Esophagus muscularis mucosa (tissue), 4 donors: ENCODE measurements around the gene PPM1M. TPM values are rescaled to one million over a fixed set of nuclear protein-coding genes. Genes with fewer than 3 reads are reported as not detected.

Experiments
- DNase-seq: peaks from one replicate; pipeline ENCODE4 v3.0.0-alpha.2; 2017; ENCODE audit errors: extremely low spot score
- H3K27ac ChIP-seq, 4 donors: fragments of 200-600 bp; sonication (generic); replicated peaks in 1 of 4; 1 replicate in 3 of 4; 2 replicates in 1 of 4; pipeline ENCODE4 v1.5.1; 2016 to 2019; ENCODE audit warnings: mild to moderate bottlenecking in 1 of 4
- H3K27me3 ChIP-seq, 4 donors: fragments of 200-600 bp; sonication (generic); one replicate each; pipeline versions ENCODE4 v1.5.1 to v1.6.0; 2016 to 2019
- H3K36me3 ChIP-seq, 4 donors: fragments of 200-600 bp; sonication (generic); one replicate each; pipeline ENCODE4 v1.5.1; 2016 to 2019
- H3K4me1 ChIP-seq, 4 donors: fragments of 200-600 bp; sonication (generic); one replicate each; pipeline ENCODE4 v1.5.1; 2016 to 2019
- H3K4me3 ChIP-seq, 4 donors: fragments of 200-600 bp; sonication (generic); 1 replicate in 2 of 4; 2 replicates in 2 of 4; pipeline ENCODE4 v1.5.1; 2016 to 2019; ENCODE audit warnings: mild to moderate bottlenecking in 4 of 4, moderate library complexity in 1 of 4
- H3K9me3 ChIP-seq, 4 donors: fragments of 200-600 bp; sonication (generic); 1 replicate in 3 of 4; 2 replicates in 1 of 4; pipeline ENCODE4 v1.5.1; 2016 to 2019
- EP300 ChIP-seq: sonication (generic); formaldehyde crosslinking; IDR thresholded peaks from one replicate; pipeline ENCODE4 v1.6.1; 2017; ENCODE audit warnings: antibody characterized with exemption
- POLR2A ChIP-seq: fragments of 450-650 bp; IDR thresholded peaks from one replicate; pipeline ENCODE4 v1.6.1; 2017; ENCODE audit warnings: antibody characterized with exemption, moderate library complexity, mild to moderate bottlenecking, low read depth
- POLR2AphosphoS5 ChIP-seq, 2 donors: sonication (generic); formaldehyde crosslinking; IDR thresholded peaks; one replicate each; pipeline ENCODE4 v1.6.1; 2017; ENCODE audit warnings: antibody characterized with exemption in 2 of 2
- WGBS: methylation state at CpG from one replicate; pipeline ENCODE4 v1.1.5; 2018; 5-methylcytosine and 5-hydroxymethylcytosine counted together
- intact Hi-C: fragments of 100-400 bp; cut with DNase I; formaldehyde crosslinking; loops from one replicate; pipeline ENCODE4 v1.15.1; 2023
- total RNA-seq, 4 donors: library from RNA; depleted of rRNA; stranded (reverse); fragments of >200 nt; gene quantifications; one replicate each; pipeline versions ENCODE4 v1.1.0 to v1.2.1, GENCODE V29; 2016
- TF ChIP-seq, protein P1 (sequence below), 3 experiments: fragments of 200-600 bp in 2 of 3; fragments of 450-650 bp in 1 of 3; sonication (generic) in 2 of 3; IDR thresholded peaks; one replicate each; pipeline ENCODE4 v1.5.1; 2017 to 2019; ENCODE audit warnings: antibody characterized with exemption in 3 of 3, mild to moderate bottlenecking in 2 of 3, moderate library complexity in 1 of 3

The PPM1M gene
- total RNA-seq, 4 donors from 2014 or later, result 24.1 to 35.7 (median 32.4) TPM

DNA sequence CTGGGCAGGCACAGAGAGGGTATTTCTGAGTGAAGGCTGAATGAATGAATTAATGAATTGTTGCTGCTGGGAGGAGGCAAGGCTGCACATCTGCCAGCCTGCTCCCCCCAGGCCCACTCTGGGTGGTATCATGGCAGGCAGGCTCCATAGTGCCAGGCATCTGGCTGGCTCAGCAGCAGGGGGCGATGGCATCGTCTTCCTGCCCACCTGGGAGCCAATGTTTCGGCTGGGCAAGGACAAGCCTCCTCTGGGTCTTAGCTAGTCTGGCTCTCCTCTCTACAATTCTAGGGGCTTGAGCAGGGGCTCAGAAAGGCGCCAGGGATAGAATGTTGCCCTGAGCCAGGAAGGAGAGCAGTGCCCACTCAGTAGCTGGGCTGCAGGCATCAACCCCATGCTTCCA, 18.4 kb upstream of the PPM1M start:
- H3K4me3 ChIP-seq, result no peak overlapping the region
- H3K9me3 ChIP-seq, result no peaks in the 10 kb centered on the region
- no peak for DNase-seq
- H3K4me1 ChIP-seq, result peaks cover 8 to 16% (median 11%) of the 10 kb centered on the region in 4 donors
- TF ChIP-seq EP300, result no peak
- TF ChIP-seq, protein P1, sequence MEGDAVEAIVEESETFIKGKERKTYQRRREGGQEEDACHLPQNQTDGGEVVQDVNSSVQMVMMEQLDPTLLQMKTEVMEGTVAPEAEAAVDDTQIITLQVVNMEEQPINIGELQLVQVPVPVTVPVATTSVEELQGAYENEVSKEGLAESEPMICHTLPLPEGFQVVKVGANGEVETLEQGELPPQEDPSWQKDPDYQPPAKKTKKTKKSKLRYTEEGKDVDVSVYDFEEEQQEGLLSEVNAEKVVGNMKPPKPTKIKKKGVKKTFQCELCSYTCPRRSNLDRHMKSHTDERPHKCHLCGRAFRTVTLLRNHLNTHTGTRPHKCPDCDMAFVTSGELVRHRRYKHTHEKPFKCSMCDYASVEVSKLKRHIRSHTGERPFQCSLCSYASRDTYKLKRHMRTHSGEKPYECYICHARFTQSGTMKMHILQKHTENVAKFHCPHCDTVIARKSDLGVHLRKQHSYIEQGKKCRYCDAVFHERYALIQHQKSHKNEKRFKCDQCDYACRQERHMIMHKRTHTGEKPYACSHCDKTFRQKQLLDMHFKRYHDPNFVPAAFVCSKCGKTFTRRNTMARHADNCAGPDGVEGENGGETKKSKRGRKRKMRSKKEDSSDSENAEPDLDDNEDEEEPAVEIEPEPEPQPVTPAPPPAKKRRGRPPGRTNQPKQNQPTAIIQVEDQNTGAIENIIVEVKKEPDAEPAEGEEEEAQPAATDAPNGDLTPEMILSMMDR (IDR thresholded peaks at IDR 0.05), result no peak
- TF ChIP-seq POLR2A, result no peak
- no peak for TF ChIP-seq POLR2AphosphoS5 (IDR thresholded peaks at IDR 0.05)
- H3K27me3 ChIP-seq, result no peaks in the 10 kb centered on the region
- peaks cover 28 to 51% (median 47%) of the 10 kb centered on the region in 4 donors for H3K36me3 ChIP-seq
- WGBS, result 83% methylated on average over 2 of the region's 4 CpGs
- no peak overlapping the region for H3K27ac ChIP-seq
- intact Hi-C loops, result no loop called here

DNA sequence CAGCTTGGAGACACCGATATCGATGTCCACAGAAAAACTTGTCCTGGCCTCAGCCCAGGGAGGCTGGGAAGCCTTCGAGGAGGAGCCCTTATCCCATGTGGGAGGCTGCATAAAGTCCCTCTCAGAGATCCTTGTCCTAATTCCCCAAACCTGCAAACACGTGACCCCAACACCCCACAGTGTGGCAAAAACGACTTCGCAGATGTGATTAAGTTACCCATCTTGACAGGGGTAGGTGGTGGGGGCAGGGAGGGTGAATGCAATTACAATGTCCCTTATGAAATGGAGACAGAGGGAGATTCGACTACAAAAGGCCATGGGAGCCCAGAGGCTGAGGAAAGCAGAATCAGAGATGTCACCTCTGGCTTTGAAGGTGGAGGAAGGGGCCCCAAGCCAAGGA, 17.8 kb upstream of the PPM1M start:
- no peak overlapping the region for H3K27ac ChIP-seq
- no peaks in the 10 kb centered on the region for H3K27me3 ChIP-seq
- peaks cover 28 to 58% (median 50%) of the 10 kb centered on the region in 4 donors for H3K36me3 ChIP-seq
- no peaks in the 10 kb centered on the region for H3K9me3 ChIP-seq
- no peak for DNase-seq
- intact Hi-C loops, result no loop called here
- H3K4me3 ChIP-seq, result no peak overlapping the region
- WGBS, result 79% methylated on average over 7 of the region's 7 CpGs
- no peak for TF ChIP-seq POLR2AphosphoS5 (IDR thresholded peaks at IDR 0.05)
- TF ChIP-seq, protein P1 (IDR thresholded peaks at IDR 0.05), result no peak
- no peak for TF ChIP-seq POLR2A
- no peak for TF ChIP-seq EP300
- peaks cover 8 to 17% (median 15%) of the 10 kb centered on the region in 4 donors for H3K4me1 ChIP-seq

DNA sequence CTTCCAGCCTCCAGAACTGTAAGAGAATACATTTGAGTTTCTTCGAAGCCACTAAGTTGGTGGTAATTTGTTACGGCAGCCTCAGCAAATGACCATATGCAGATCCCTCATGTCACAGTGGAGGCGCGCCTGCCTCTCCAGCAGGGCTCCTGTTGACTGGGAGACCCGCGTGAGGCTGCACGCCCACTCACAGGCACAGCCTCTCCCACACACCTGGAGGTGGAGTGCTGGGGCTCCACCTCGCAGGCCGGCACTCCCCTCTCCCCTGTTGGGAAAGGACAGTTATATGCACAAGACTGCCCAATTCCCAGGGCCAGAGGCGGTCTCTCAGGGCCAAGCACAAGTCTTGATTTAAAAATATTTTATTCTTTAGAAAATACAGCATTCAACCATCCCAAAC, 17.3 kb upstream of the PPM1M start:
- DNase-seq, result no peak
- peaks cover 13 to 22% (median 19%) of the 10 kb centered on the region in 4 donors for H3K4me1 ChIP-seq
- intact Hi-C loops, result no loop called here
- no peak for TF ChIP-seq POLR2A
- TF ChIP-seq POLR2AphosphoS5 (IDR thresholded peaks at IDR 0.05), result no peak
- TF ChIP-seq EP300, result no peak
- TF ChIP-seq, protein P1 (IDR thresholded peaks at IDR 0.05), result no peak
- H3K36me3 ChIP-seq, result peaks cover 28 to 63% (median 53%) of the 10 kb centered on the region in 4 donors
- H3K9me3 ChIP-seq, result no peaks in the 10 kb centered on the region
- H3K4me3 ChIP-seq, result no peak overlapping the region
- no peaks in the 10 kb centered on the region for H3K27me3 ChIP-seq
- H3K27ac ChIP-seq, result no peak overlapping the region
- WGBS, result 77% methylated on average over 8 of the region's 10 CpGs

DNA sequence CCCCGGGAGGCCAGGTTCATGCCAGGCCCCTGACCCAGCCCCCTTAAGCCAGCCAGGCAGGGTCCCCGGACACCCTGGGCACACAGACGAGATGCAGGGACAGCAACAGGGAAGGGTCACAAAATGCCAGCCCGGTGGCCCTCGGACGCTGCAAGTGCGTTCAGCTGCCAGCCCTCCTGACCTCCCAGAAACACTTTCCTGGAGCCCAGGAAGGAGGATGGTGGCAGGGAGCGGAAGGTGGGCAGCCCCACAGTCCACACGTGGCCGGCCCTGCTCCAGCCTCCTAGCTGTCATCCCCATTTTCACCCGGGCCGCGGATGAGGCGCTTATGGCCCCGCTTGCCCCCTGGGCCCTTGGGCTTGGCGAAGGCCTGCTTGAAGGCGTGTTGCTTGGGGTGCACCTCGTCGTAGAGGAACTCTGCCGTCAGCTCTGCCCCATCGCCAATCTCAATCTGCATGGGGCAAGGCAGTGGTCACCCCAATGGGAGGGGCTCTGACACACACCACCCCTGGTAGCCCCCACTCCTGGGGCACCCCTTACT, 16.7 kb upstream of the PPM1M start:
- DNase-seq, result no peak
- H3K4me3 ChIP-seq, result no peak overlapping the region
- peaks cover 15 to 25% (median 22%) of the 10 kb centered on the region in 4 donors for H3K4me1 ChIP-seq
- H3K27ac ChIP-seq, result no peak overlapping the region
- H3K9me3 ChIP-seq, result no peaks in the 10 kb centered on the region
- TF ChIP-seq EP300 (no peak), POLR2AphosphoS5 (IDR thresholded peaks at IDR 0.05) (no peak), POLR2A (no peak)
- TF ChIP-seq, protein P1 (IDR thresholded peaks at IDR 0.05), result no peak
- WGBS, result 92% methylated on average over 12 of the region's 21 CpGs
- intact Hi-C loops, result no loop called here
- peaks cover 28 to 66% (median 55%) of the 10 kb centered on the region in 4 donors for H3K36me3 ChIP-seq
- no peaks in the 10 kb centered on the region for H3K27me3 ChIP-seq

DNA sequence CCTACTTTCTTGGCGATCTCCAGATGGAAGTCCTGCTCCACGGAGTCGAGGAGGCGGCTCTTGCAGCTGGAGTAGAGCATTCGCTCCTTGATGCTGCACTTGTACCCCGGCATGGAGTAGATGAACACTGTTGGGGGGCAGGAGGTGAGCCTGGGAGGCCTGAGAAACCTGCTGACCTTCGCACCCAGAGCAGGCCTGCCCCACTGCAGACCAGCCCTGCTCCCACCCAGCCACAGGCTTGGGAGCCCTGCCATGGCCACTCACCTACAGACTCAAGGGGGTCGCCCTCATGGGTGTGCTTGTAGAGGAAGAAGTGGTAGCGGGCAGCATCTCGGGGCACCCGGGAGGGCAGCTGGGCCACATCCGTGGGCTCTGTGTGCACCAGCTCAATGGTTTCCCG, 15.9 kb upstream of the PPM1M start:
- H3K4me1 ChIP-seq, result peaks cover 15 to 33% (median 30%) of the 10 kb centered on the region in 4 donors
- no peaks in the 10 kb centered on the region for H3K9me3 ChIP-seq
- H3K27me3 ChIP-seq, result no peaks in the 10 kb centered on the region
- no peak overlapping the region for H3K27ac ChIP-seq
- H3K36me3 ChIP-seq, result peaks cover 28 to 74% (median 59%) of the 10 kb centered on the region in 4 donors
- WGBS, result 93% methylated on average over 8 of the region's 13 CpGs
- no peak for TF ChIP-seq EP300
- no peak for TF ChIP-seq POLR2AphosphoS5 (IDR thresholded peaks at IDR 0.05)
- no peak for TF ChIP-seq POLR2A
- TF ChIP-seq, protein P1 (IDR thresholded peaks at IDR 0.05), result no peak
- intact Hi-C loops, result loop anchor here (2.0 kb wide), 1 partner anchor 107 kb away; no protein-coding TSS in a partner anchor
- DNase-seq, result no peak
- no peak overlapping the region for H3K4me3 ChIP-seq
